Measurements from ENCODE around the gene PTPN22.

The PTPN22 gene

GRCh38 chr1:113808450-113809195, 62.9 kb downstream of the PTPN22 start:
- DNase-seq (ENCODE audit: low read depth): no peak
- H3K4me3 ChIP-seq (ENCODE audit: low read depth, low read length): no peak overlapping the region

- no peak for DNase-seq (ENCODE audit: low read depth)
- no peak overlapping the region for H3K4me3 ChIP-seq (ENCODE audit: low read depth, low read length)
Observed at GRCh38 chr1:113805639-113806038, 65.9 kb downstream of the PTPN22 start.

- H3K4me3 ChIP-seq (ENCODE audit: low read depth, low read length): no peak overlapping the region
- no peak for DNase-seq (ENCODE audit: low read depth)
Observed at GRCh38 chr1:113805256-113805531, 66.3 kb downstream of the PTPN22 start.

GRCh38 chr1:113804421-113805255, 66.9 kb downstream of the PTPN22 start:
- H3K4me3 ChIP-seq (ENCODE audit: low read depth, low read length): no peak overlapping the region
- DNase-seq (ENCODE audit: low read depth): peak; percentile 34

GRCh38 chr1:113802367-113803007, 69.0 kb downstream of the PTPN22 start:
- DNase-seq (ENCODE audit: low read depth): no peak
- no peak overlapping the region for H3K4me3 ChIP-seq (ENCODE audit: low read depth, low read length)

GRCh38 chr1:113800487-113800886, 71.0 kb downstream of the PTPN22 start:
- H3K4me3 ChIP-seq (ENCODE audit: low read depth, low read length): no peak overlapping the region
- no peak for DNase-seq (ENCODE audit: low read depth)

GRCh38 chr1:113797472-113797871, 74.0 kb downstream of the PTPN22 start:
- no peak overlapping the region for H3K4me3 ChIP-seq (ENCODE audit: low read depth, low read length)
- no peak for DNase-seq (ENCODE audit: low read depth)

- DNase-seq (ENCODE audit: low read depth): no peak
- no peak overlapping the region for H3K4me3 ChIP-seq (ENCODE audit: low read depth, low read length)
Observed at GRCh38 chr1:113793878-113794834, 77.4 kb downstream of the PTPN22 start.

- DNase-seq (ENCODE audit: low read depth): no peak
Observed at GRCh38 chr1:113792986-113793385, 78.5 kb downstream of the PTPN22 start.

GRCh38 chr1:113792471-113792870, 79.0 kb downstream of the PTPN22 start:
- no peak overlapping the region for H3K4me3 ChIP-seq (ENCODE audit: low read depth, low read length)
- DNase-seq (ENCODE audit: low read depth): no peak

More at GRCh38 chr1:113792986-113793385, 78.5 kb downstream of the PTPN22 start:
- H3K4me3 ChIP-seq (ENCODE audit: low read depth, low read length): no peak overlapping the region

- DNase-seq (ENCODE audit: low read depth): no peak
- no peak overlapping the region for H3K4me3 ChIP-seq (ENCODE audit: low read depth, low read length)
Observed at GRCh38 chr1:113788802-113789201, 82.7 kb downstream of the PTPN22 start.

GRCh38 chr1:113787663-113788062, 83.8 kb downstream of the PTPN22 start:
- H3K4me3 ChIP-seq (ENCODE audit: low read depth, low read length): no peak overlapping the region
- DNase-seq (ENCODE audit: low read depth): no peak

GRCh38 chr1:113786069-113786468, 85.4 kb downstream of the PTPN22 start:
- H3K4me3 ChIP-seq (ENCODE audit: low read depth, low read length): no peak overlapping the region
- no peak for DNase-seq (ENCODE audit: low read depth)

GRCh38 chr1:113784104-113784779, 87.3 kb downstream of the PTPN22 start:
- DNase-seq (ENCODE audit: low read depth): no peak
- H3K4me3 ChIP-seq (ENCODE audit: low read depth, low read length): no peak overlapping the region

GRCh38 chr1:113783254-113784103, 88.0 kb downstream of the PTPN22 start:
- no peak overlapping the region for H3K4me3 ChIP-seq (ENCODE audit: low read depth, low read length)
- DNase-seq (ENCODE audit: low read depth): no peak

- H3K4me3 ChIP-seq (ENCODE audit: low read depth, low read length): no peak overlapping the region
- no peak for DNase-seq (ENCODE audit: low read depth)
Observed at GRCh38 chr1:113782406-113782805, 89.1 kb downstream of the PTPN22 start.

GRCh38 chr1:113780374-113781146, 91.0 kb downstream of the PTPN22 start:
- no peak for DNase-seq (ENCODE audit: low read depth)
- H3K4me3 ChIP-seq (ENCODE audit: low read depth, low read length): no peak overlapping the region
